Measurements from ENCODE around the gene MTOR.
"Not testable (repeated sequence)": the region's sequence is repeated elsewhere in the genome, so short reads cannot be mapped to it uniquely, and the experiment has no call there.

Gene MTOR

GRCh38 chr1:11302366-11302765, 40.0 kb upstream of the MTOR start:
- Histone ChIP-seq H3K23ac (ENCODE audit: low read length) (no peak overlapping the region), H2AK5ac (ENCODE audit: low read length) (no peak overlapping the region), H3K4ac (ENCODE audit: low read depth, low read length) (no peak overlapping the region), H4K8ac (ENCODE audit: low read depth, low read length) (no peak overlapping the region), H4K5ac (ENCODE audit: low read length) (no peak overlapping the region), H3K4me1 (ENCODE audit: control insufficient read depth, low read depth, low read length) (no peaks in the 10 kb centered on the region), H3K27me3 (ENCODE audit: insufficient read depth, low read length, poor library complexity) (no peaks in the 10 kb centered on the region), H3K56ac (ENCODE audit: low read length) (no peak overlapping the region), H2BK5ac (ENCODE audit: low read length) (no peak overlapping the region), H3K4me3 (ENCODE audit: low read length) (no peak overlapping the region), H3K27ac (ENCODE audit: low read depth, low read length) (no peak overlapping the region), H3K36me3 (ENCODE audit: control insufficient read depth, insufficient read depth, low read length) (no peaks in the 10 kb centered on the region), H2BK15ac (replicated peaks; ENCODE audit: low read depth) (no peak overlapping the region), H3K79me1 (ENCODE audit: low read length) (no peaks in the 10 kb centered on the region), H3K4me2 (ENCODE audit: low read length) (no peak overlapping the region), H3K79me2 (ENCODE audit: control insufficient read depth, insufficient read depth, low read length) (no peaks in the 10 kb centered on the region), H3K9ac (ENCODE audit: low read length) (no peak overlapping the region), H2BK120ac (ENCODE audit: low read depth, low read length) (no peak overlapping the region), H3K18ac (ENCODE audit: low read length) (no peak overlapping the region)
- no CpG with 5 or more reads among the region's 2 CpGs for WGBS (ENCODE audit: extremely low coverage, insufficient coverage, low lambda C conversion rate)
- DNase-seq: no peak

GRCh38 chr1:11301601-11302000, 39.2 kb upstream of the MTOR start:
- no peak overlapping the region for H2BK120ac ChIP-seq (ENCODE audit: low read depth, low read length)
- H3K4me3 ChIP-seq (ENCODE audit: low read length): no peak overlapping the region
- no peak overlapping the region for H2AK5ac ChIP-seq (ENCODE audit: low read length)
- no peaks in the 10 kb centered on the region for H3K36me3 ChIP-seq (ENCODE audit: control insufficient read depth, insufficient read depth, low read length)
- no peaks in the 10 kb centered on the region for H3K79me2 ChIP-seq (ENCODE audit: control insufficient read depth, insufficient read depth, low read length)
- H3K23ac ChIP-seq (ENCODE audit: low read length): no peak overlapping the region
- no peak overlapping the region for H2BK5ac ChIP-seq (ENCODE audit: low read length)
- no peak overlapping the region for H3K27ac ChIP-seq (ENCODE audit: low read depth, low read length)
- no peaks in the 10 kb centered on the region for H3K4me1 ChIP-seq (ENCODE audit: control insufficient read depth, low read depth, low read length)
- no peak for DNase-seq
- no peak overlapping the region for H4K8ac ChIP-seq (ENCODE audit: low read depth, low read length)
- no peak overlapping the region for H3K4me2 ChIP-seq (ENCODE audit: low read length)
- no peak overlapping the region for H3K56ac ChIP-seq (ENCODE audit: low read length)
- no peak overlapping the region for H3K9ac ChIP-seq (ENCODE audit: low read length)
- no peak overlapping the region for H3K4ac ChIP-seq (ENCODE audit: low read depth, low read length)
- WGBS (ENCODE audit: extremely low coverage, insufficient coverage, low lambda C conversion rate): no CpG with 5 or more reads among the region's 9 CpGs
- H3K79me1 ChIP-seq (ENCODE audit: low read length): no peaks in the 10 kb centered on the region
- H3K27me3 ChIP-seq (ENCODE audit: insufficient read depth, low read length, poor library complexity): no peaks in the 10 kb centered on the region
- H4K5ac ChIP-seq (ENCODE audit: low read length): no peak overlapping the region
- no peak overlapping the region for H3K18ac ChIP-seq (ENCODE audit: low read length)
- H2BK15ac ChIP-seq (replicated peaks; ENCODE audit: low read depth): no peak overlapping the region

GRCh38 chr1:11299225-11299574, 36.8 kb upstream of the MTOR start:
- DNase-seq: no peak
- no peak overlapping the region for H3K4me3 ChIP-seq (ENCODE audit: low read length)
- no peak overlapping the region for H2BK15ac ChIP-seq (replicated peaks; ENCODE audit: low read depth)
- no peaks in the 10 kb centered on the region for H3K36me3 ChIP-seq (ENCODE audit: control insufficient read depth, insufficient read depth, low read length)
- no peaks in the 10 kb centered on the region for H3K4me1 ChIP-seq (ENCODE audit: control insufficient read depth, low read depth, low read length)
- no peak overlapping the region for H2AK5ac ChIP-seq (ENCODE audit: low read length)
- no peak overlapping the region for H3K56ac ChIP-seq (ENCODE audit: low read length)
- H3K27ac ChIP-seq (ENCODE audit: low read depth, low read length): no peak overlapping the region
- H4K8ac ChIP-seq (ENCODE audit: low read depth, low read length): no peak overlapping the region
- no peak overlapping the region for H3K18ac ChIP-seq (ENCODE audit: low read length)
- no peak overlapping the region for H3K9ac ChIP-seq (ENCODE audit: low read length)
- no peak overlapping the region for H3K4me2 ChIP-seq (ENCODE audit: low read length)
- H4K5ac ChIP-seq (ENCODE audit: low read length): no peak overlapping the region
- no CpG with 5 or more reads among the region's 10 CpGs for WGBS (ENCODE audit: extremely low coverage, insufficient coverage, low lambda C conversion rate)
- H2BK5ac ChIP-seq (ENCODE audit: low read length): no peak overlapping the region
- H3K27me3 ChIP-seq (ENCODE audit: insufficient read depth, low read length, poor library complexity): no peaks in the 10 kb centered on the region
- no peak overlapping the region for H3K23ac ChIP-seq (ENCODE audit: low read length)
- H3K4ac ChIP-seq (ENCODE audit: low read depth, low read length): no peak overlapping the region
- no peaks in the 10 kb centered on the region for H3K79me1 ChIP-seq (ENCODE audit: low read length)
- H3K79me2 ChIP-seq (ENCODE audit: control insufficient read depth, insufficient read depth, low read length): no peaks in the 10 kb centered on the region
- H2BK120ac ChIP-seq (ENCODE audit: low read depth, low read length): no peak overlapping the region

- H2BK120ac ChIP-seq (ENCODE audit: low read depth, low read length): no peak overlapping the region
- H3K4me3 ChIP-seq (ENCODE audit: low read length): no peak overlapping the region
- H2BK5ac ChIP-seq (ENCODE audit: low read length): no peak overlapping the region
- H3K56ac ChIP-seq (ENCODE audit: low read length): no peak overlapping the region
- H3K9ac ChIP-seq (ENCODE audit: low read length): no peak overlapping the region
- WGBS (ENCODE audit: extremely low coverage, insufficient coverage, low lambda C conversion rate): no CpG with 5 or more reads among the region's 12 CpGs
- H3K23ac ChIP-seq (ENCODE audit: low read length): no peak overlapping the region
- no peak overlapping the region for H4K8ac ChIP-seq (ENCODE audit: low read depth, low read length)
- H3K79me2 ChIP-seq (ENCODE audit: control insufficient read depth, insufficient read depth, low read length): no peaks in the 10 kb centered on the region
- no peak for DNase-seq
- no peak overlapping the region for H3K4me2 ChIP-seq (ENCODE audit: low read length)
- no peaks in the 10 kb centered on the region for H3K4me1 ChIP-seq (ENCODE audit: control insufficient read depth, low read depth, low read length)
- H3K79me1 ChIP-seq (ENCODE audit: low read length): no peaks in the 10 kb centered on the region
- no peaks in the 10 kb centered on the region for H3K27me3 ChIP-seq (ENCODE audit: insufficient read depth, low read length, poor library complexity)
- no peaks in the 10 kb centered on the region for H3K36me3 ChIP-seq (ENCODE audit: control insufficient read depth, insufficient read depth, low read length)
- no peak overlapping the region for H3K18ac ChIP-seq (ENCODE audit: low read length)
- H2BK15ac ChIP-seq (replicated peaks; ENCODE audit: low read depth): no peak overlapping the region
- H2AK5ac ChIP-seq (ENCODE audit: low read length): no peak overlapping the region
- H3K4ac ChIP-seq (ENCODE audit: low read depth, low read length): no peak overlapping the region
- H3K27ac ChIP-seq (ENCODE audit: low read depth, low read length): no peak overlapping the region
- H4K5ac ChIP-seq (ENCODE audit: low read length): no peak overlapping the region
These were observed 36.3 kb upstream of the MTOR start for GRCh38 chr1:11298390-11299224.

- H3K4me3 ChIP-seq (ENCODE audit: low read length); H3K4me1 ChIP-seq (ENCODE audit: control insufficient read depth, low read depth, low read length); H2BK120ac ChIP-seq (ENCODE audit: low read depth, low read length); H3K56ac ChIP-seq (ENCODE audit: low read length); H3K27me3 ChIP-seq (ENCODE audit: insufficient read depth, low read length, poor library complexity); H3K23ac ChIP-seq (ENCODE audit: low read length); H3K36me3 ChIP-seq (ENCODE audit: control insufficient read depth, insufficient read depth, low read length); DNase-seq; H3K9ac ChIP-seq (ENCODE audit: low read length); H4K5ac ChIP-seq (ENCODE audit: low read length); H3K4me2 ChIP-seq (ENCODE audit: low read length); H3K4ac ChIP-seq (ENCODE audit: low read depth, low read length); H4K8ac ChIP-seq (ENCODE audit: low read depth, low read length); H2BK5ac ChIP-seq (ENCODE audit: low read length); H2AK5ac ChIP-seq (ENCODE audit: low read length); H3K79me2 ChIP-seq (ENCODE audit: control insufficient read depth, insufficient read depth, low read length); H3K79me1 ChIP-seq (ENCODE audit: low read length); H3K18ac ChIP-seq (ENCODE audit: low read length); H2BK15ac ChIP-seq (replicated peaks; ENCODE audit: low read depth); H3K27ac ChIP-seq (ENCODE audit: low read depth, low read length): not testable (repeated sequence)
- WGBS (ENCODE audit: extremely low coverage, insufficient coverage, low lambda C conversion rate): no CpG with 5 or more reads among the region's 5 CpGs
These were observed 35.4 kb upstream of the MTOR start for GRCh38 chr1:11297774-11298173.

GRCh38 chr1:11295905-11296304, 33.6 kb upstream of the MTOR start:
- no peak overlapping the region for H3K23ac ChIP-seq (ENCODE audit: low read length)
- no peaks in the 10 kb centered on the region for H3K27me3 ChIP-seq (ENCODE audit: insufficient read depth, low read length, poor library complexity)
- no peak overlapping the region for H3K18ac ChIP-seq (ENCODE audit: low read length)
- H3K9ac ChIP-seq (ENCODE audit: low read length): no peak overlapping the region
- H3K56ac ChIP-seq (ENCODE audit: low read length): no peak overlapping the region
- no peak overlapping the region for H3K27ac ChIP-seq (ENCODE audit: low read depth, low read length)
- H2BK5ac ChIP-seq (ENCODE audit: low read length): no peak overlapping the region
- H3K4me3 ChIP-seq (ENCODE audit: low read length): no peak overlapping the region
- H4K8ac ChIP-seq (ENCODE audit: low read depth, low read length): no peak overlapping the region
- H3K36me3 ChIP-seq (ENCODE audit: control insufficient read depth, insufficient read depth, low read length): no peaks in the 10 kb centered on the region
- no peaks in the 10 kb centered on the region for H3K79me1 ChIP-seq (ENCODE audit: low read length)
- H2BK120ac ChIP-seq (ENCODE audit: low read depth, low read length): no peak overlapping the region
- no peak for DNase-seq
- H3K4ac ChIP-seq (ENCODE audit: low read depth, low read length): no peak overlapping the region
- no peaks in the 10 kb centered on the region for H3K79me2 ChIP-seq (ENCODE audit: control insufficient read depth, insufficient read depth, low read length)
- H3K4me1 ChIP-seq (ENCODE audit: control insufficient read depth, low read depth, low read length): no peaks in the 10 kb centered on the region
- H2AK5ac ChIP-seq (ENCODE audit: low read length): no peak overlapping the region
- H2BK15ac ChIP-seq (replicated peaks; ENCODE audit: low read depth): no peak overlapping the region
- no CpG with 5 or more reads among the region's 2 CpGs for WGBS (ENCODE audit: extremely low coverage, insufficient coverage, low lambda C conversion rate)
- H3K4me2 ChIP-seq (ENCODE audit: low read length): no peak overlapping the region
- H4K5ac ChIP-seq (ENCODE audit: low read length): no peak overlapping the region
